ENCODE results near the gene TNIK.
A peak's percentile ranks its signal among the peaks of the same experiment; 100 is the strongest.

TNIK gene

GRCh38 chr3:171270541-171270940 is 189.7 kb downstream of the TNIK start:
- Histone ChIP-seq H3K9me3 (ENCODE audit: insufficient read depth, low read length) (no peaks in the 10 kb centered on the region), H3K79me2 (ENCODE audit: low read length) (peaks cover 53% of the 10 kb centered on the region), H3K4me3 (ENCODE audit: low read length) (no peak overlapping the region), H3K27ac (ENCODE audit: low read length) (peak overlapping the region; percentile 18; the same call in 1 of the 2 replicates), H3K4me2 (ENCODE audit: low read length) (peak overlapping the region; percentile 54), H3K27me3 (ENCODE audit: low read depth, low read length) (no peaks in the 10 kb centered on the region), H4K20me1 (ENCODE audit: insufficient read depth, low read length) (no peaks in the 10 kb centered on the region), H3K4me1 (ENCODE audit: low read length) (peaks cover 64% of the 10 kb centered on the region), H3K36me3 (replicated peaks; ENCODE audit: low read depth, low read length) (no peaks in the 10 kb centered on the region), H2AFZ (ENCODE audit: low read depth, low read length) (no peak overlapping the region), H3K9ac (ENCODE audit: low read length) (0 out of 2 replicates have a peak overlapping the region, but pooled peaks have one; percentile 7)
- TF ChIP-seq EZH2phosphoT487 (IDR thresholded peaks at IDR 0.05; ENCODE audit: low read depth): no peak
- TF ChIP-seq, protein P1, sequence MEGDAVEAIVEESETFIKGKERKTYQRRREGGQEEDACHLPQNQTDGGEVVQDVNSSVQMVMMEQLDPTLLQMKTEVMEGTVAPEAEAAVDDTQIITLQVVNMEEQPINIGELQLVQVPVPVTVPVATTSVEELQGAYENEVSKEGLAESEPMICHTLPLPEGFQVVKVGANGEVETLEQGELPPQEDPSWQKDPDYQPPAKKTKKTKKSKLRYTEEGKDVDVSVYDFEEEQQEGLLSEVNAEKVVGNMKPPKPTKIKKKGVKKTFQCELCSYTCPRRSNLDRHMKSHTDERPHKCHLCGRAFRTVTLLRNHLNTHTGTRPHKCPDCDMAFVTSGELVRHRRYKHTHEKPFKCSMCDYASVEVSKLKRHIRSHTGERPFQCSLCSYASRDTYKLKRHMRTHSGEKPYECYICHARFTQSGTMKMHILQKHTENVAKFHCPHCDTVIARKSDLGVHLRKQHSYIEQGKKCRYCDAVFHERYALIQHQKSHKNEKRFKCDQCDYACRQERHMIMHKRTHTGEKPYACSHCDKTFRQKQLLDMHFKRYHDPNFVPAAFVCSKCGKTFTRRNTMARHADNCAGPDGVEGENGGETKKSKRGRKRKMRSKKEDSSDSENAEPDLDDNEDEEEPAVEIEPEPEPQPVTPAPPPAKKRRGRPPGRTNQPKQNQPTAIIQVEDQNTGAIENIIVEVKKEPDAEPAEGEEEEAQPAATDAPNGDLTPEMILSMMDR (IDR thresholded peaks at IDR 0.05; ENCODE audit: low read depth, low read length): no peak

DNA sequence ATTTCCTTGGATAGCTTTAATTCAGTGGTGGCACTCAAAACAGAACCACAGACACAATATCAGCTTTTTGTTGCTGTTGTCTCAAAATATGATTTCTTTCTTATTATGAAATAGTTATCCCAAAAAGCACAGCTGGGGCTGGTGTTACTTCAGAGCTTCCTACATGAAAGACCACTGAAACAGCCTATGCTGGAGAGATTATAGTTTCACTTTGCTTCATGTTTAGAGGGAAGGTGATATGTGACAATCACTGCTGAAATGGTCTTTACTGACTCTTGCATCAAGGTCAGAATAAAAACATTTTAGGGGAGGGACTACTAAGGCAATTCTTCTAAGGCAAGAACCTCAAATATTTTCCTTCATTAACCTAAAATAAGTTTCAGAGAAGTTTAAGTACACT is 190.7 kb downstream of the TNIK start:
- Histone ChIP-seq H3K4me3 (ENCODE audit: low read length) (peak overlapping the region; percentile 27), H3K27ac (ENCODE audit: low read length) (peak overlapping the region; percentile 18; the same call in 1 of the 2 replicates), H4K20me1 (ENCODE audit: insufficient read depth, low read length) (no peaks in the 10 kb centered on the region), H3K79me2 (ENCODE audit: low read length) (peaks cover 57% of the 10 kb centered on the region), H3K4me2 (ENCODE audit: low read length) (peak overlapping the region; percentile 54), H3K9ac (ENCODE audit: low read length) (peak overlapping the region; percentile 30; the same call in 1 of the 2 replicates), H2AFZ (ENCODE audit: low read depth, low read length) (no peak overlapping the region), H3K36me3 (replicated peaks; ENCODE audit: low read depth, low read length) (no peaks in the 10 kb centered on the region), H3K4me1 (ENCODE audit: low read length) (peaks cover 67% of the 10 kb centered on the region), H3K27me3 (ENCODE audit: low read depth, low read length) (no peaks in the 10 kb centered on the region), H3K9me3 (ENCODE audit: insufficient read depth, low read length) (no peaks in the 10 kb centered on the region)
- no peak for TF ChIP-seq EZH2phosphoT487 (IDR thresholded peaks at IDR 0.05; ENCODE audit: low read depth)
- TF ChIP-seq, protein P1 (IDR thresholded peaks at IDR 0.05; ENCODE audit: low read depth, low read length): no peak

GRCh38 chr3:171268677-171269076 is 191.5 kb downstream of the TNIK start:
- Histone ChIP-seq H3K79me2 (ENCODE audit: low read length) (peaks cover 58% of the 10 kb centered on the region), H3K27ac (ENCODE audit: low read length) (no peak overlapping the region), H4K20me1 (ENCODE audit: insufficient read depth, low read length) (no peaks in the 10 kb centered on the region), H3K4me1 (ENCODE audit: low read length) (peaks cover 59% of the 10 kb centered on the region), H2AFZ (ENCODE audit: low read depth, low read length) (no peak overlapping the region), H3K27me3 (ENCODE audit: low read depth, low read length) (no peaks in the 10 kb centered on the region), H3K4me2 (ENCODE audit: low read length) (no peak overlapping the region), H3K4me3 (ENCODE audit: low read length) (no peak overlapping the region), H3K9me3 (ENCODE audit: insufficient read depth, low read length) (no peaks in the 10 kb centered on the region), H3K36me3 (replicated peaks; ENCODE audit: low read depth, low read length) (no peaks in the 10 kb centered on the region), H3K9ac (ENCODE audit: low read length) (no peak overlapping the region)
- TF ChIP-seq, protein P1 (IDR thresholded peaks at IDR 0.05; ENCODE audit: low read depth, low read length): no peak
- TF ChIP-seq EZH2phosphoT487 (IDR thresholded peaks at IDR 0.05; ENCODE audit: low read depth): no peak

DNA sequence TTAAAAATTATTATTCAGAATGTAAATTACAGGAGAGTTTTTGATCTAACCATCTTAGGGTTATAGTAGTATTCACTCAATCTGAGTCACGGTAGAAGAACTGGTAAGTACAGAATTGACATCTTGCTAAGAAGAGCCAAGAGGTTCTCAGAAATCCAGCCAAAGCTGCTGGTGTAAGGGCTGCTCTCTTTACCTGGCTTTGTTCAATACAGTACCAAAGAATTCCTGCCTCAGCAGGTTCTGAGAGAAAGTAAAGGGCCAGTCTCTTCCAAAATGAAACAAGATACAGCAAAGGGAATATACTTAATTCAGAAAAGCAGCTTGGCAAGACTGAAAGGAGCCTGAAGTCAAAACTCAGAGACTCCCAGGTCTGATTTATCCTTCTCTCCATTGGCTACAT is 193.1 kb downstream of the TNIK start:
- H3K9ac ChIP-seq (ENCODE audit: low read length): peak overlapping the region; percentile 30; the same call in 1 of the 2 replicates
- H3K27me3 ChIP-seq (ENCODE audit: low read depth, low read length): no peaks in the 10 kb centered on the region
- no peaks in the 10 kb centered on the region for H3K36me3 ChIP-seq (replicated peaks; ENCODE audit: low read depth, low read length)
- H3K9me3 ChIP-seq (ENCODE audit: insufficient read depth, low read length): no peaks in the 10 kb centered on the region
- H3K27ac ChIP-seq (ENCODE audit: low read length): peak overlapping the region; percentile 28
- TF ChIP-seq EZH2phosphoT487 (IDR thresholded peaks at IDR 0.05; ENCODE audit: low read depth): no peak
- TF ChIP-seq, protein P1 (IDR thresholded peaks at IDR 0.05; ENCODE audit: low read depth, low read length): no peak
- H2AFZ ChIP-seq (ENCODE audit: low read depth, low read length): no peak overlapping the region
- H3K79me2 ChIP-seq (ENCODE audit: low read length): peaks cover 65% of the 10 kb centered on the region
- peaks cover 70% of the 10 kb centered on the region for H3K4me1 ChIP-seq (ENCODE audit: low read length)
- H3K4me3 ChIP-seq (ENCODE audit: low read length): no peak overlapping the region
- no peaks in the 10 kb centered on the region for H4K20me1 ChIP-seq (ENCODE audit: insufficient read depth, low read length)
- peak overlapping the region; percentile 48 for H3K4me2 ChIP-seq (ENCODE audit: low read length)
